Esophagus squamous epithelium (tissue), 4 donors: ENCODE results near the gene ARHGEF25.

Source experiments
- POLR2A ChIP-seq, 4 donors: fragments of 450-650 bp; IDR thresholded peaks; one replicate each; pipeline ENCODE4 v1.6.1; 2017; ENCODE audit warnings: antibody characterized with exemption in 4 of 4, mild to moderate bottlenecking in 4 of 4, moderate library complexity in 3 of 4
- TF ChIP-seq, protein P1 (sequence below), 6 experiments: fragments of 450-650 bp in 4 of 6; fragments of 200-600 bp in 2 of 6; sonication (generic) in 2 of 6; IDR thresholded peaks; one replicate each; pipeline ENCODE4 v1.5.1; 2016 to 2019; ENCODE audit warnings: antibody characterized with exemption in 6 of 6, mild to moderate bottlenecking in 4 of 6, moderate library complexity in 4 of 6

DNA sequence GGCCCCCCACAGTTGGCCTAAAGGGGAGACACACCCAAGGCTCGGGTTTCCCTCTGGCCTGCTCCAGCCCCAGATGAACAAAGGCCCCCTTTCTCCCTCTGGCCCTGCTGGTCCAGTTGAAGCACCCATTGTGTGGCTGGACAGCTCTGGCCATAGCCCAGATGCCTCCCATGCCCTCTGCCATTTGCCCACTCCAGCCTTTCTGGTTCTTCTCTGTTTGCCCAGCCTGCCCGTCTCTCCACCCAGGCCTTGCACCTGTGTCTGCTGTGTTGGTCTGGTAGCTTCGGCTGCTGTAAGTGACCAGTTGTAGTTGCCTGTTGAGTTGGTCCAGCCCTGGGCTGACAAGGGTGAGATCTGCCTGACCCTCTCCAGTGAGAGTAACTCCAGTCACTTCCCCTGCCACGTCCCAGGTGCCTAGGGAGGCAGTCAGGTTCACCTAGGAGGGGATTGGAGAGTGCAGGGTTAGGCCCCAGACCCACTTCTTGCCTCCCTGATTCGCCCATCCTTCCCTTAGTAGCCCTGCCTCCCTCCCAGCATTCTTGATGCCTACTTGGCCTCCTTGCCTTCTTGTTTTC, 18.7 kb downstream of the ARHGEF25 start:
- no peak for TF ChIP-seq POLR2A (IDR thresholded peaks at IDR 0.05)
- TF ChIP-seq, protein P1, sequence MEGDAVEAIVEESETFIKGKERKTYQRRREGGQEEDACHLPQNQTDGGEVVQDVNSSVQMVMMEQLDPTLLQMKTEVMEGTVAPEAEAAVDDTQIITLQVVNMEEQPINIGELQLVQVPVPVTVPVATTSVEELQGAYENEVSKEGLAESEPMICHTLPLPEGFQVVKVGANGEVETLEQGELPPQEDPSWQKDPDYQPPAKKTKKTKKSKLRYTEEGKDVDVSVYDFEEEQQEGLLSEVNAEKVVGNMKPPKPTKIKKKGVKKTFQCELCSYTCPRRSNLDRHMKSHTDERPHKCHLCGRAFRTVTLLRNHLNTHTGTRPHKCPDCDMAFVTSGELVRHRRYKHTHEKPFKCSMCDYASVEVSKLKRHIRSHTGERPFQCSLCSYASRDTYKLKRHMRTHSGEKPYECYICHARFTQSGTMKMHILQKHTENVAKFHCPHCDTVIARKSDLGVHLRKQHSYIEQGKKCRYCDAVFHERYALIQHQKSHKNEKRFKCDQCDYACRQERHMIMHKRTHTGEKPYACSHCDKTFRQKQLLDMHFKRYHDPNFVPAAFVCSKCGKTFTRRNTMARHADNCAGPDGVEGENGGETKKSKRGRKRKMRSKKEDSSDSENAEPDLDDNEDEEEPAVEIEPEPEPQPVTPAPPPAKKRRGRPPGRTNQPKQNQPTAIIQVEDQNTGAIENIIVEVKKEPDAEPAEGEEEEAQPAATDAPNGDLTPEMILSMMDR (IDR thresholded peaks at IDR 0.05): no peak
